Neural progenitor cell (in vitro differentiated cells): Measurements from ENCODE around the gene RANBP2. TPM values are rescaled to one million over a fixed set of nuclear protein-coding genes. Genes with fewer than 3 reads are reported as not detected.
"Not testable (repeated sequence)": the region's sequence is repeated elsewhere in the genome, so short reads cannot be mapped to it uniquely, and the experiment has no call there.

ENCODE experiments used
- DNase-seq: peaks from one replicate; pipeline ENCODE4 v3.0.0-alpha.2; 2016; ENCODE audit warnings: low spot score
- H2AFZ ChIP-seq: fragments of 200-600 bp; sonication (generic); replicated peaks from 2 replicates; pipeline ENCODE4 v1.6.1; 2016; ENCODE audit warnings: antibody characterized with exemption
- H3F3A ChIP-seq: fragments of 200-600 bp; sonication (generic); 2 replicates; pipeline ENCODE4 v1.6.1; 2016; ENCODE audit warnings: antibody characterized with exemption, low read depth
- H3K27ac ChIP-seq: fragments of 200-600 bp; sonication (generic); 2 replicates; pipeline ENCODE4 v1.5.1; 2016; ENCODE audit warnings: mild to moderate bottlenecking
- H3K27me3 ChIP-seq: fragments of 200-600 bp; sonication (generic); 2 replicates; pipeline ENCODE4 v1.6.1; 2016; ENCODE audit warnings: mild to moderate bottlenecking, moderate library complexity
- H3K36me3 ChIP-seq: fragments of 200-600 bp; sonication (generic); 2 replicates; pipeline ENCODE4 v1.5.1; 2016
- H3K4me1 ChIP-seq: fragments of 200-600 bp; sonication (generic); 2 replicates; pipeline ENCODE4 v1.6.1; 2016; ENCODE audit warnings: mixed run types
- H3K4me2 ChIP-seq: fragments of 200-600 bp; sonication (generic); 2 replicates; pipeline ENCODE4 v1.6.1; 2016
- H3K4me3 ChIP-seq: fragments of 200-600 bp; sonication (generic); 2 replicates; pipeline ENCODE4 v1.5.1; 2016
- H3K79me2 ChIP-seq: fragments of 200-600 bp; sonication (generic); 2 replicates; pipeline ENCODE4 v1.6.1; 2016; ENCODE audit warnings: low read depth
- H3K9ac ChIP-seq: fragments of 200-600 bp; sonication (generic); 2 replicates; pipeline ENCODE4 v1.6.1; 2016
- H3K9me3 ChIP-seq: fragments of 200-600 bp; sonication (generic); 2 replicates; pipeline ENCODE4 v1.5.1; 2016; ENCODE audit warnings: low read depth
- H4K20me1 ChIP-seq: fragments of 200-600 bp; sonication (generic); 2 replicates; pipeline ENCODE4 v1.6.1; 2016; ENCODE audit warnings: low read depth
- H3K27ac Mint-ChIP-seq: 3 replicates; pipeline ENCODE4 v1.8.0; 2021; ENCODE audit warnings: mixed read lengths
- H3K27me3 Mint-ChIP-seq: 2 replicates; pipeline ENCODE4 v1.8.0; 2022; ENCODE audit warnings: low read depth, mild to moderate bottlenecking, inconsistent platforms, moderate library complexity, mixed read lengths; ENCODE audit not compliant: insufficient read depth
- H3K36me3 Mint-ChIP-seq: 3 replicates; pipeline ENCODE4 v1.8.0; 2021; ENCODE audit warnings: mixed read lengths
- H3K4me1 Mint-ChIP-seq: 3 replicates; pipeline ENCODE4 v1.8.0; 2021; ENCODE audit warnings: mixed read lengths
- H3K4me3 Mint-ChIP-seq: 3 replicates; pipeline ENCODE4 v1.8.0; 2021; ENCODE audit warnings: mild to moderate bottlenecking, moderate library complexity, mixed read lengths
- H3K9me3 Mint-ChIP-seq: 3 replicates; pipeline ENCODE4 v1.8.0; 2020; ENCODE audit warnings: mixed read lengths
- EZH2 ChIP-seq: fragments of 200-600 bp; sonication (generic); IDR thresholded peaks from 2 replicates; pipeline ENCODE4 v1.6.1; 2017; ENCODE audit warnings: antibody characterized with exemption, mild to moderate bottlenecking, moderate library complexity
- EZH2phosphoT487 ChIP-seq: fragments of 200-600 bp; sonication (generic); IDR thresholded peaks from 2 replicates; pipeline ENCODE4 v1.6.1; 2017; ENCODE audit warnings: antibody characterized with exemption
- total RNA-seq: library from RNA; depleted of rRNA; stranded (reverse); fragments of >200 nt; gene quantifications from 2 replicates; pipeline ENCODE4 v1.2.3, GENCODE V29; 2015; ENCODE audit warnings: low replicate concordance
- TF ChIP-seq, protein P1 (sequence below): fragments of 200-600 bp; sonication (generic); IDR thresholded peaks from 2 replicates; pipeline ENCODE4 v1.5.1; 2017; ENCODE audit warnings: antibody characterized with exemption, mild to moderate bottlenecking

RANBP2 gene
- total RNA-seq, 1 donor from 2014 or later, result 109 TPM

- not testable (repeated sequence) for H3K27ac ChIP-seq, H3K27ac Mint-ChIP-seq, H3K4me1 Mint-ChIP-seq, H2AFZ ChIP-seq, H3K9me3 Mint-ChIP-seq, H3K27me3 ChIP-seq, H3K36me3 ChIP-seq, H3K9ac ChIP-seq, H4K20me1 ChIP-seq, H3K4me3 Mint-ChIP-seq, H3K4me2 ChIP-seq, H3K79me2 ChIP-seq, H3K4me3 ChIP-seq, H3K4me1 ChIP-seq, DNase-seq, H3F3A ChIP-seq, H3K9me3 ChIP-seq, H3K27me3 Mint-ChIP-seq
- peaks cover 10% of the 10 kb centered on the region for H3K36me3 Mint-ChIP-seq
Measured at GRCh38 chr2:108757973-108758372, 38.7 kb downstream of the RANBP2 start.

GRCh38 chr2:108762618-108763017, 43.3 kb downstream of the RANBP2 start:
- H3F3A ChIP-seq, H3K27ac Mint-ChIP-seq, H3K27me3 ChIP-seq, H3K9me3 Mint-ChIP-seq, H3K79me2 ChIP-seq, H3K27me3 Mint-ChIP-seq, H3K9me3 ChIP-seq, H4K20me1 ChIP-seq, DNase-seq, H3K4me3 ChIP-seq, H3K4me3 Mint-ChIP-seq, H3K27ac ChIP-seq, H3K4me1 ChIP-seq, H3K9ac ChIP-seq, H2AFZ ChIP-seq, H3K4me1 Mint-ChIP-seq, H3K4me2 ChIP-seq: not testable (repeated sequence)
- H3K36me3 Mint-ChIP-seq, result peaks cover 38% of the 10 kb centered on the region
- peaks cover 17% of the 10 kb centered on the region for H3K36me3 ChIP-seq

- not testable (repeated sequence) for H3K27me3 ChIP-seq, H4K20me1 ChIP-seq, H3K4me3 ChIP-seq, H3K79me2 ChIP-seq, H3K27ac ChIP-seq, H2AFZ ChIP-seq, DNase-seq, H3K4me1 ChIP-seq, H3K9ac ChIP-seq, H3K9me3 ChIP-seq, H3K27me3 Mint-ChIP-seq, H3K4me3 Mint-ChIP-seq, H3K27ac Mint-ChIP-seq, H3F3A ChIP-seq, H3K4me2 ChIP-seq, H3K9me3 Mint-ChIP-seq, H3K4me1 Mint-ChIP-seq
- peaks cover 17% of the 10 kb centered on the region for H3K36me3 ChIP-seq
- H3K36me3 Mint-ChIP-seq, result peaks cover 47% of the 10 kb centered on the region
Measured at GRCh38 chr2:108766671-108767070, 47.4 kb downstream of the RANBP2 start.

DNA sequence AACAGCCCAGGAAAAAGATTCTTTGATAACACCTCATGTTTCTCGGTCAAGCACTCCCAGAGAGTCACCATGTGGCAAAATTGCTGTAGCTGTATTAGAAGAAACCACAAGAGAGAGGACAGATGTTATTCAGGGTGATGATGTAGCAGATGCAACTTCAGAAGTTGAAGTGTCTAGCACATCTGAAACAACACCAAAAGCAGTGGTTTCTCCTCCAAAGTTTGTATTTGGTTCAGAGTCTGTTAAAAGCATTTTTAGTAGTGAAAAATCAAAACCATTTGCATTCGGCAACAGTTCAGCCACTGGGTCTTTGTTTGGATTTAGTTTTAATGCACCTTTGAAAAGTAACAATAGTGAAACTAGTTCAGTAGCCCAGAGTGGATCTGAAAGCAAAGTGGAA, 48.6 kb downstream of the RANBP2 start:
- H3K9me3 Mint-ChIP-seq, H3K27ac ChIP-seq: not testable (repeated sequence)

DNA sequence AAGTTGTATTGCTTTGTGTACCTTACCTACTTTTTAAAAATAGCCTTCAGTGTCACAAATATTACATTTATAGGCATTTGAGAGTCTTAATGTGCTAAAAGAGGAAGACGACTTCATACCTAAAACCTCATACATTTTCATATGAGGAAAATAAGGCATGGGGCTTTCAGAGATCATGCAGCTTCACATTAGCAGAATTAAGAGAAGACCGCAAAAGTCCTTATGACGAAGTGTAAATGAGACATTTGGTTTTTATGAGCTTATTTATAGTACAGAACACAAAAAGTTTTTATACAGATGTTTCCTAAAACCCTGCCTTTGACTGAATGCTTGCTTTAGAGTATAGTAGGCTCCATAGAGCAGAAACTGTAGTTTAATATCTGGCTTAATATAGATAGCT, 57.2 kb downstream of the RANBP2 start:
- Mint-ChIP-seq H3K4me3 (no peak overlapping the region), H3K27me3 (no peaks in the 10 kb centered on the region), H3K36me3 (peaks cover 28% of the 10 kb centered on the region), H3K9me3 (no peaks in the 10 kb centered on the region), H3K27ac (no peak overlapping the region), H3K4me1 (no peaks in the 10 kb centered on the region)
- Histone ChIP-seq H3K4me1 (no peaks in the 10 kb centered on the region), H3K27me3 (no peaks in the 10 kb centered on the region), H3F3A (peaks cover 1% of the 10 kb centered on the region), H3K9ac (no peak overlapping the region), H4K20me1 (no peaks in the 10 kb centered on the region), H3K36me3 (peaks cover 37% of the 10 kb centered on the region), H2AFZ (no peak overlapping the region), H3K4me2 (no peak overlapping the region), H3K4me3 (no peak overlapping the region), H3K9me3 (no peaks in the 10 kb centered on the region), H3K27ac (no peak overlapping the region), H3K79me2 (peaks cover 2% of the 10 kb centered on the region)
- no peak for DNase-seq
- TF ChIP-seq, protein P1, sequence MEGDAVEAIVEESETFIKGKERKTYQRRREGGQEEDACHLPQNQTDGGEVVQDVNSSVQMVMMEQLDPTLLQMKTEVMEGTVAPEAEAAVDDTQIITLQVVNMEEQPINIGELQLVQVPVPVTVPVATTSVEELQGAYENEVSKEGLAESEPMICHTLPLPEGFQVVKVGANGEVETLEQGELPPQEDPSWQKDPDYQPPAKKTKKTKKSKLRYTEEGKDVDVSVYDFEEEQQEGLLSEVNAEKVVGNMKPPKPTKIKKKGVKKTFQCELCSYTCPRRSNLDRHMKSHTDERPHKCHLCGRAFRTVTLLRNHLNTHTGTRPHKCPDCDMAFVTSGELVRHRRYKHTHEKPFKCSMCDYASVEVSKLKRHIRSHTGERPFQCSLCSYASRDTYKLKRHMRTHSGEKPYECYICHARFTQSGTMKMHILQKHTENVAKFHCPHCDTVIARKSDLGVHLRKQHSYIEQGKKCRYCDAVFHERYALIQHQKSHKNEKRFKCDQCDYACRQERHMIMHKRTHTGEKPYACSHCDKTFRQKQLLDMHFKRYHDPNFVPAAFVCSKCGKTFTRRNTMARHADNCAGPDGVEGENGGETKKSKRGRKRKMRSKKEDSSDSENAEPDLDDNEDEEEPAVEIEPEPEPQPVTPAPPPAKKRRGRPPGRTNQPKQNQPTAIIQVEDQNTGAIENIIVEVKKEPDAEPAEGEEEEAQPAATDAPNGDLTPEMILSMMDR, result no peak
- TF ChIP-seq EZH2, result no peak
- TF ChIP-seq EZH2phosphoT487, result no peak

More for the DNA sequence above, 48.6 kb downstream of the RANBP2 start:
- peaks cover 27% of the 10 kb centered on the region for H3K36me3 ChIP-seq
- H3K9ac ChIP-seq, H3K4me3 ChIP-seq, DNase-seq, H3K4me2 ChIP-seq, H4K20me1 ChIP-seq, H3K4me1 Mint-ChIP-seq, H3K27ac Mint-ChIP-seq, H3F3A ChIP-seq, H3K4me1 ChIP-seq, H3K27me3 ChIP-seq, H3K79me2 ChIP-seq, H2AFZ ChIP-seq, H3K9me3 ChIP-seq, H3K27me3 Mint-ChIP-seq, H3K4me3 Mint-ChIP-seq: not testable (repeated sequence)
- peaks cover 57% of the 10 kb centered on the region for H3K36me3 Mint-ChIP-seq
